Activated T-helper 2 cell treated with anti-CD3 and anti-CD28 coated beads, Interferon-gamma antibody, Interleukin-2, Interleukin-4, amounts not matched to agents 10 μg/mL and 5 μg/mL and 100 μg/mL, durations not matched to agents 14 hours and 24 hours and 36 hours (primary cell): ENCODE measurements around the gene RASGEF1B. TPM values are rescaled to one million over a fixed set of nuclear protein-coding genes. Genes with fewer than 3 reads are reported as not detected.

ENCODE experiments used
- DNase-seq: peaks from one replicate; pipeline ENCODE4 v3.0.0; 2021; ENCODE audit warnings: low spot score
- H3K27ac Mint-ChIP-seq: one replicate; pipeline ENCODE4 v1.8.0; 2021; ENCODE audit warnings: mixed read lengths
- H3K27me3 Mint-ChIP-seq: one replicate; pipeline ENCODE4 v1.8.0; 2021; ENCODE audit warnings: low read depth, mixed read lengths
- H3K36me3 Mint-ChIP-seq: one replicate; pipeline ENCODE4 v1.8.0; 2021; ENCODE audit warnings: low read depth, mixed read lengths
- H3K4me1 Mint-ChIP-seq: one replicate; pipeline ENCODE4 v1.8.0; 2021; ENCODE audit warnings: low read depth, mixed read lengths
- H3K4me3 Mint-ChIP-seq: one replicate; pipeline ENCODE4 v1.8.0; 2021; ENCODE audit warnings: low read depth, mild to moderate bottlenecking, moderate library complexity, mixed read lengths
- H3K9me3 Mint-ChIP-seq: one replicate; pipeline ENCODE4 v1.8.0; 2021; ENCODE audit warnings: mixed read lengths
- intact Hi-C: fragments of 100-400 bp; cut with micrococcal nuclease; formaldehyde crosslinking; loops from one replicate; pipeline ENCODE4 v1.15.1; 2023
- total RNA-seq: library from RNA; stranded (reverse); gene quantifications from 2 replicates; pipeline ENCODE4 v1.2.3, GENCODE V29; 2022

Gene RASGEF1B
- total RNA-seq, 1 donor from 2014 or later, result 0.39 TPM

DNA sequence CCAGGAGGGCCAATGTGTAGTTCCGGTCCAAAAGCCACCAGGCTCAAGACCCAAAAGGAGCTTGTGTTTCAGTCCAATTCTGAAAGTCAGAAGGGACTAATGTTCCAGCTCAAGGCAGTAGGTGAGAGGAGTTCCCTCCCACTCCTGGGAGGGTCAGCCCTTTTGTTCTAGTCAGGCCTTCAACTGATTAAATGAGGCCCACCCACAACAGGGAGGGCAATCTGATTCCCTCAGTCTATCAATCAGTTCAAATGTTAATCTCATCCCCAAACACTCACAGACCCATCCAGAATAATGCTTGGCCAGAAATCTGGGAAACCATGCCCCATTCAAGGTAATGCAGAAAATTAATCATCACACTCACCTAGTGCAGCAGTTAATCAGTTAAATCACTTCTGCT lies 35.8 kb upstream of the RASGEF1B start:
- no peak for DNase-seq
- no peak overlapping the region for H3K27ac Mint-ChIP-seq
- H3K4me1 Mint-ChIP-seq, result peaks cover 18% of the 10 kb centered on the region
- no peaks in the 10 kb centered on the region for H3K9me3 Mint-ChIP-seq
- H3K36me3 Mint-ChIP-seq, result no peaks in the 10 kb centered on the region
- H3K4me3 Mint-ChIP-seq, result no peak overlapping the region
- peaks cover 21% of the 10 kb centered on the region for H3K27me3 Mint-ChIP-seq
- intact Hi-C loops, result no loop called here

DNA sequence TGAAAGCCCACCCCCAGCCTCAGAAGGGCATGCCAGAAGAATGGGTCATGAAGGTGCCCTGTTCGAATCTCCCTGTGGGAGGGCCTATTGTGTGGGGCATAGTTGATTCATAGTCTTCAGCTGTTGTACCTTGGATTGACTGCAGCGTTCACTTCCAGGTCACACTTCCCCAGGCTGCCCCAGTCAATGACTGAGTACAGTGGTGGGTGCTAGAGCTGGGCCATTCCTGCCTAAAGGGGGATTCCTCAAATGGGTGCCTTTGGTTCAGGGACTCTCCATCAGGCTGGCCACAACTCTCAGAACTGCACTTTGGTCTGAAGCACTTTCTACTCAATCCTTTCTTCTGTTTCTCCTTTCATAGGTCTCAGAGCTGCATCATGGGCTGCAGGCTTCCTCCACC lies 35.0 kb upstream of the RASGEF1B start:
- DNase-seq, result no peak
- Mint-ChIP-seq H3K4me3 (no peak overlapping the region), H3K36me3 (no peaks in the 10 kb centered on the region), H3K27me3 (peaks cover 23% of the 10 kb centered on the region), H3K9me3 (no peaks in the 10 kb centered on the region), H3K27ac (no peak overlapping the region), H3K4me1 (peaks cover 18% of the 10 kb centered on the region)
- intact Hi-C loops, result no loop called here

DNA sequence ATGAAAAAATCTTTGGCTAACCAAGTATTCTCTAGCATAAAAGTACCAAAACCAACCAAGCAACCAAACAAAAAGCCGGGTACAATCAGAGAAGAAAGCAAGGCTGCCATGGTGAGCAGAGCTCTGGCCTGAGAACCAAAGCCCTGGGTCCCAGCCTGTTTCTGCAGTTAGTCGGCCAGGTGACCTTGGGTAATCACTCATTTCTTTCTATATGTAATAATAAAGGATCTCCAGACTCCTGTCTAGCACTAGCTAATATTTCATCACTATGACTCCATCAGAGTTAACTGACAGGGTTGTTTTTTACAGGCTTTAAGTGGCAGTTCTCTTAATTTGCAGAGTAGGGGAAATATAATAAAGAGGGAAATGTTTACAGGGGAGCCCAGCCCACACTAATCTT lies 34.0 kb upstream of the RASGEF1B start:
- H3K9me3 Mint-ChIP-seq, result no peaks in the 10 kb centered on the region
- H3K4me1 Mint-ChIP-seq, result peaks cover 18% of the 10 kb centered on the region
- no peak for DNase-seq
- H3K36me3 Mint-ChIP-seq, result no peaks in the 10 kb centered on the region
- intact Hi-C loops, result loop anchor here (1.0 to 2.0 kb wide), 2 partner anchors 11 to 35 kb away; partner anchors contain the start of gene RASGEF1B
- H3K27me3 Mint-ChIP-seq, result peaks cover 29% of the 10 kb centered on the region
- H3K4me3 Mint-ChIP-seq, result no peak overlapping the region
- no peak overlapping the region for H3K27ac Mint-ChIP-seq

DNA sequence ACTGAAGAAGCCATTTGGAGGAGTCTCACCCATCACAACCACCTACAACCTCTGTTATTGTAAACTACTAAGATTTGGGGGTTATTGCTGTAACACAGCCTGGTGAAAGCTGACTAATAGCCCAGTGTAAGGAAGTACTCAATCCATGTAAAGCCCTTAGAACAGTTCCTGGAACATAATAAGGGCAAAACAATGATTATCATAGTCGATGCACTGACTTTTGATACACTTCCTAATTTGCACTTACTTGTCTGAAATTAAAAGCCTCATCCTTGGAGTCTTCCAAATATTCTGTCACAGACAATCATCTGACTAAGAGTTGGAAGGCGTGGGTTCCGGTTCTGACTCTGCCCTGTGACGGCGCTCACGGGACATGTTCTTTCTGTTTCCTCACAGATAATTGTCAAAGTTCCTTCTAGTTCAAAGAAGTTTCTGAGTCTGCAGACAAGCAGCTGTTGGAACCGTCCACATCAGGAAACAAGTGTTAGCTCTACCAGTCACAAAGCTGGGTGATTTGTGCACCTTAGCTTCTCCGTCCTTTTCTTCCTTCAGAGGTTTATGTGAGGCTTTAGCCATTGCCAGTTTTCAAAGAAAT lies 33.4 kb upstream of the RASGEF1B start:
- intact Hi-C loops, result loop anchor here (1.0 to 2.0 kb wide), 2 partner anchors 11 to 34 kb away; partner anchors contain the start of gene RASGEF1B
- peak; percentile 36 for DNase-seq
- H3K27me3 Mint-ChIP-seq, result peaks cover 29% of the 10 kb centered on the region
- H3K4me3 Mint-ChIP-seq, result no peak overlapping the region
- peaks cover 18% of the 10 kb centered on the region for H3K4me1 Mint-ChIP-seq
- H3K9me3 Mint-ChIP-seq, result no peaks in the 10 kb centered on the region
- no peaks in the 10 kb centered on the region for H3K36me3 Mint-ChIP-seq
- no peak overlapping the region for H3K27ac Mint-ChIP-seq

DNA sequence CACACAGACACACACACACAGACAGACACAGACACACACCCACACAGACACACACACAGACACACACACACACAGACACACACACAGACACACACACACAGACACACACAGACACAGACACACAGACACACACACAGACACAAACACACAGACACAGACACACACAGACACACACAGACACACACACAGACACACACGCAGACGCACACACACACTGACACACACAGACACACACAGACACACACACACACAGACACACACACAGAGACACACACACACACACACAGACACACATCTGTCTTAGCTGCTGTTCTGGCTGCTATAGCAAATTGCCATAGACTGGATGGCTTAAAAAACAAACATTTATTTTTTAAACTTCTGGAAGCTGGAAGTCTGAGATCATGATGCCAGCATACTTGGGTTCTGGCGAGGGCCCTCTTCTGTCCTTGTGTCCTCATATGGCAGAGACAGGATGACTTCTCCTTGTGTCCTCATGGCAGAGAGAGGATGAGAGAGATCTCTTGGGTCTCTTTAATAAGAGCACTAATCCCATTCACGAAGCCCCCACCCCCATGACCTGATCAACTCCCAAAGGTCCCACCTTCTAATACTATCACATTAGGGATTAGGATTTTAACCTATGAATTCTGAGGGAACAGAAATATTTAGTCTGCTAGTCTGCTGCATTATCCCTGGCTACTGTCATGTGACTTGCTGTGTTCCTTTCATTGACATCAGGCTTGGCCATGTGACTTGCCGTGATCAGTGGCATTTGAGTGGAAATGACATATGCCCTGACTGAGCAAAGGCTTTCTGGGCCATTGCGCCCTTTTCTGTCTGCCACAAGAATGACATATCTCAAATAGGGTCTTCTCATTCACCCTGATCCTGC lies 32.7 kb upstream of the RASGEF1B start:
- no peak for DNase-seq
- intact Hi-C loops, result loop anchor here (1.0 to 2.0 kb wide), 2 partner anchors 10 to 34 kb away; partner anchors contain the start of gene RASGEF1B
- Mint-ChIP-seq H3K27ac (no peak overlapping the region), H3K4me1 (peaks cover 18% of the 10 kb centered on the region), H3K9me3 (no peaks in the 10 kb centered on the region), H3K27me3 (peaks cover 33% of the 10 kb centered on the region), H3K36me3 (no peaks in the 10 kb centered on the region), H3K4me3 (no peak overlapping the region)

DNA sequence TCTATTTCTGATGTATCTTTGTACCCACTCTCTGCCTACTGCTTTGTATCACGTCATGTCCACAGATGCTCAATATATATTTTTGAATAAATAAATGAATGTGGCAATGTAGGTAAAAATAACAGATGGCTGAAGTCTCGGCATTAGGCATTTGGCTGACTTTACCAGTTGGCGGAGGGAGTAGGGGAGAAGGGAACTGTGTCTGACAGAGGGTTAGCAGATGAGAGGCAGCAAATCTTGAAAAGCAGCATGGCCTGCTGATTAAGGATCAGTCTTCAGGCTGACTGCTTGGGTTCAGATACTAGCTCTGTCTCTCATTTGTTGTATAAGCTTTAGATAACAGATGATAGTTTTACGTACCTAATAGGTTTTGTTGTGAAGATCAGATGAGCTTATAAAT lies 31.9 kb upstream of the RASGEF1B start:
- H3K27ac Mint-ChIP-seq, result no peak overlapping the region
- no peak overlapping the region for H3K4me3 Mint-ChIP-seq
- H3K27me3 Mint-ChIP-seq, result peaks cover 33% of the 10 kb centered on the region
- H3K9me3 Mint-ChIP-seq, result no peaks in the 10 kb centered on the region
- intact Hi-C loops, result no loop called here
- peaks cover 16% of the 10 kb centered on the region for H3K4me1 Mint-ChIP-seq
- no peak for DNase-seq
- H3K36me3 Mint-ChIP-seq, result no peaks in the 10 kb centered on the region

DNA sequence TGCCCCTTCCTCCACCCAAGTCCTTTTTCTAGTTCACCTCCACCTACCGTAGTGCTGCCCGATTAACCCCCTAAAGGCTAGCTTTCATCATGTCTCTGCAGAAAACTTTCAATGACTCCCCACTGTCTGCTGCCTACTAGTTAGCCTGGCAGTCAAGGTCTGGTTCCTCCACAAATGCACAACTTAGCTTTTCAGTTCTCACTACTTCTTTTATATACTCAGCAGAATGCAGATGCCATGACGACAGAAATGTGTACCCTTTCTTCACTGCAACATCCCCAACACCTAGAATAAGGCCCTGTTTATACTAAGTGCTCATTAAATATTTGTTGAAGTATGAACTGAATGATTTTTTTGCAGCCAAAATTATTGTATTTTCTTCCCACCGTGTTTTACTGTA lies 30.9 kb upstream of the RASGEF1B start:
- Mint-ChIP-seq H3K36me3 (no peaks in the 10 kb centered on the region), H3K9me3 (no peaks in the 10 kb centered on the region)
- intact Hi-C loops, result no loop called here

DNA sequence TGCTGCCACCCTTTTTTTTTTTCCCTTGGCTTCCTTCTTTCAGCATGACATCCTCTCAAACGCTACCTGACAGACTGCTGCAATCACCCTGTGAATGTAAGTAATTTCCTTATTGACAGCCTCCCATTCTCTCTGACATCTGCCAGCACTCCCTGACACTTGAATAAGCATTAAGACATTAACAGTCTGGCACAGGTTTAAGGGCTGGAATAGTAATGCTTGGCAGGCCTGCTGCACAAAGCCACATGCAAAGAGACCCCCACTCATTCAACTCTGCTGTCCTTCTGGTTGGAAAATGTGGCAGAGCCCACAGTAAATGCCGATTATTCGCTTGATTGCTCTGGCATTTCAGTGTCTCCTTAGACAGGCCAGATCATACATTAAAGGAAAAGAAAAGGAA lies 28.1 kb upstream of the RASGEF1B start:
- intact Hi-C loops, result no loop called here
- Mint-ChIP-seq H3K27ac (no peak overlapping the region), H3K27me3 (peaks cover 43% of the 10 kb centered on the region), H3K4me3 (no peak overlapping the region), H3K4me1 (peaks cover 12% of the 10 kb centered on the region), H3K9me3 (peaks cover 10% of the 10 kb centered on the region), H3K36me3 (no peaks in the 10 kb centered on the region)
- DNase-seq, result no peak

More for the DNA sequence above, 30.9 kb upstream of the RASGEF1B start:
- DNase-seq, result no peak
- H3K4me1 Mint-ChIP-seq, result peaks cover 13% of the 10 kb centered on the region
- H3K27me3 Mint-ChIP-seq, result peaks cover 35% of the 10 kb centered on the region
- H3K27ac Mint-ChIP-seq, result no peak overlapping the region
- H3K4me3 Mint-ChIP-seq, result no peak overlapping the region

DNA sequence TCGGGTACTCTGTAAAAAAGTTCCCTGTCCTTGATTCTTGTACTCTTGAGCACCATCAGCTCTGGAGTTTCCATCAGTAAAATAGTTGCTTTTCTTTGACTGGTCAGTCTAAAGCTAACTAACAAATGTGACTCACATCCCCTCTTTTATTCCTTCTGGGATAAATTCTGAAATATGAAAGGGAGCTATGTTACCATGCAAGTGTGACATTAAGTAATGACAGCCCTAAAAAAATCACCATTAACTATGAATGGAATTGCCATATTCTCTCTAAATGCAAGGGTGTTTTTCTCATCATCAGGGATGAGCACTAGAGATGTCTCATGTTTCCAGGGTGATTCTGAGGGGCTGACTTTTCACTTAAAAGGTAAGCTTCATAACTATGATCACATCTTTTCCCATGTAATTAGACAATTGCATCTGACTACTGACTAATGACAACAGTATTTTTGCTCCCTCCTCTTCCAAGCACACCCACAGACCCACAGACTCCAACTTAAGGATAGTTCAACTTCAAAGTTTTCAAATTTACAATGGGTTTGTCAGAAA lies 26.9 kb upstream of the RASGEF1B start:
- H3K27me3 Mint-ChIP-seq, result peaks cover 39% of the 10 kb centered on the region
- H3K4me1 Mint-ChIP-seq, result peaks cover 16% of the 10 kb centered on the region
- no peak overlapping the region for H3K27ac Mint-ChIP-seq
- H3K36me3 Mint-ChIP-seq, result no peaks in the 10 kb centered on the region
- DNase-seq, result no peak
- peaks cover 10% of the 10 kb centered on the region for H3K9me3 Mint-ChIP-seq
- H3K4me3 Mint-ChIP-seq, result no peak overlapping the region
- intact Hi-C loops, result no loop called here

DNA sequence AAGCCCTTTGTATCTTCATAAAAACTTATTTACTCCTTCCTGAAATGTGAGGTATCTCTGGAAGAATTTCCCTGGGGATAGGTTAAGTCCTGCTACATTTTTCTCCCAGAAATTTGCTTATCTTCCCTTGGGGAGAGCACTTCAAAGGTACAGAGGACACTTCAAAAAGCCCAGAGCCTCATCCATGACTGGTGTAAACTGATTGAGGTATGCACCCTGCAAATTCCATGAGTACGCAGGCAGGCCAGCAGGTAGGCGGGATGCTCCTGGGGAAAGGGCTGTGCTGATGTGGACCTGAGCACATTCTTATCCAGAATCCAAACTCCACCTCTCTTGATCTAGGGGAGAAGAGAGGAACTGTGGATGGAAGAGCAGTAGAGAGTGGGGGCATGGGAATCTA lies 26.3 kb upstream of the RASGEF1B start:
- no peak for DNase-seq
- H3K4me1 Mint-ChIP-seq, result peaks cover 18% of the 10 kb centered on the region
- no peaks in the 10 kb centered on the region for H3K36me3 Mint-ChIP-seq
- intact Hi-C loops, result no loop called here
- H3K27ac Mint-ChIP-seq, result no peak overlapping the region
- H3K4me3 Mint-ChIP-seq, result no peak overlapping the region
- H3K9me3 Mint-ChIP-seq, result peaks cover 10% of the 10 kb centered on the region
- peaks cover 37% of the 10 kb centered on the region for H3K27me3 Mint-ChIP-seq

DNA sequence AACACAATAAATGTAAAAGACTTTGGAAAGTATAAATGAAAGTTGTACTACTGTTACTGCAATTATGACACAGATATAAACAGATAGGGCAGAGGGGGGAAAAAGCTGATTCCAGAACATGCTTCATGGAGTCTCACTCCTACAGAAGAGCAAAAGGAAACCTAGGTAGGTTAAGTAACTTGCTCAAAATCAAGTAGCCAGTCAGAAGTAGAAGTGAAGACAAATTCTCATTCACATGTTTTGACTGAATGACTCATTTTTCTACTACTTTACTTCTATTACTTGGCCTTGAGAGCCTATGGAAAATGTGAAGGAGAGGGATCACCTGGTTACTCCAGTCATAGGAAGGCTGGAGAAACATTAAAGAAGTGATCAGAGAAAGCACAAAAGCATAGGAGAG lies 23.6 kb upstream of the RASGEF1B start:
- Mint-ChIP-seq H3K36me3 (peaks cover 11% of the 10 kb centered on the region), H3K27ac (no peak overlapping the region), H3K4me1 (peaks cover 34% of the 10 kb centered on the region), H3K27me3 (peaks cover 25% of the 10 kb centered on the region), H3K9me3 (peaks cover 32% of the 10 kb centered on the region), H3K4me3 (no peak overlapping the region)
- DNase-seq, result no peak
- intact Hi-C loops, result no loop called here

DNA sequence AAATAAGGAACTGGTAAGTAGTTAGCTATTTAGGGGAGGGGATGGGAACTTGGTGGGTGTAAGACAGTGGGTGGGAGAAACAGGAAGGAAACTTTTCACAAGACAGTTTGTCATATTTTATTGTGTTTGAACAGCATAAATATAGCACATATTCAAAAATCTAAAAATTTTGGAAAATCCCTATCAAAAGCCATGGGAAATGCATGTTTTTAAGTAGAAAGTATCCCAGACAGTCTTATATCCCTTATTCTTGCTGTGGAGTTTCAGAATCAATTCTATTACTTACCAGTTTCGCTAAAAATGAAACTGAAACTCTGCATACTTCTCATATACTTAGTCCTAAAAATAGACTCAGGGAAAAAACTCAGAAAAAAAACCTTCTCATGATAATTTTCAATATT lies 22.3 kb upstream of the RASGEF1B start:
- intact Hi-C loops, result loop anchor here (1.0 to 5.0 kb wide), 5 partner anchors 11 to 333 kb away; no protein-coding TSS in a partner anchor
- H3K27me3 Mint-ChIP-seq, result peaks cover 21% of the 10 kb centered on the region
- peaks cover 34% of the 10 kb centered on the region for H3K4me1 Mint-ChIP-seq
- H3K36me3 Mint-ChIP-seq, result peaks cover 11% of the 10 kb centered on the region
- DNase-seq, result no peak
- H3K9me3 Mint-ChIP-seq, result peaks cover 38% of the 10 kb centered on the region
- no peak overlapping the region for H3K27ac Mint-ChIP-seq
- peak overlapping the region; percentile 17 for H3K4me3 Mint-ChIP-seq
